K562 (cell line): ENCODE results near the gene SLC2A4. TPM values are rescaled to one million over a fixed set of nuclear protein-coding genes. Genes with fewer than 3 reads are reported as not detected.

ENCODE experiments used
- ATAC-seq: fragments of 200-7000 bp; cut with Tn5 transposase; 3 replicates; pipeline ENCODE4 v1.9.1; 2020; ENCODE audit warnings: moderate library complexity
- BruUV-seq: library from RNA; stranded (reverse); fragments of 400-500 nt; replicated peaks from 2 replicates; lab custom pipeline; 2021; lab: Mats Ljungman, UMichigan
- CTCF ChIA-PET: fragments of 300-600 bp; formaldehyde crosslinking; extraction: SDS; loops from one replicate; lab custom pipeline; 2021; ENCODE audit warnings: low intra/inter-chr PET ratio; lab: Yijun Ruan, JAX
- POLR2A ChIA-PET: fragments of 300-600, 350-650 bp; sonication (Branson Sonifier 250); formaldehyde crosslinking; extraction: SDS; loops from one replicate; lab custom pipeline; 2021; ENCODE audit warnings: antibody characterized with exemption, inconsistent platforms; lab: Yijun Ruan, JAX
- DNase-seq, 4 experiments: peaks; one replicate each; pipeline versions ENCODE4 v3.0.0 to v3.0.0-alpha.2; 2011 to 2018; ENCODE audit warnings: low spot score in 3 of 4, mixed read lengths in 3 of 4; ENCODE audit errors: extremely low read depth in 1 of 4
- FAIRE-seq: peaks from 2 replicates; lab custom pipeline; 2011; peaks lifted over from hg19 to GRCh38; lab: Jason Lieb, UNC
- H2AFZ ChIP-seq: 2 replicates; pipeline ENCODE4 v1.6.0; 2011; ENCODE audit warnings: low read depth, low read length, control low read depth, inconsistent platforms
- H3K27ac ChIP-seq: fragments of 200-600 bp; 3 replicates; pipeline ENCODE4 v1.8.0; 2011; ENCODE audit warnings: low read depth, mild to moderate bottlenecking, control low read depth, inconsistent platforms, low read length, moderate library complexity, mixed read lengths; ENCODE audit errors: extremely low read depth
- H3K27me3 ChIP-seq, 2 experiments: fragments of 300-600 bp in 1 of 2; 2 replicates in 1 of 2; 3 replicates in 1 of 2; pipeline versions ENCODE4 v1.6.0 to v1.8.0; 2011; ENCODE audit warnings: inconsistent platforms in 2 of 2, low read length in 2 of 2, mild to moderate bottlenecking in 1 of 2, mixed read lengths in 1 of 2, moderate library complexity in 1 of 2; ENCODE audit not compliant: control insufficient read depth in 2 of 2, insufficient read depth in 2 of 2
- H3K36me3 ChIP-seq: fragments of 300-600 bp; 3 replicates; pipeline ENCODE4 v1.8.0; 2011; ENCODE audit warnings: mild to moderate bottlenecking, low read length, inconsistent platforms; ENCODE audit not compliant: control insufficient read depth, insufficient read depth
- H3K4me1 ChIP-seq, 2 experiments: fragments of 200-600 bp in 1 of 2; replicated peaks in 1 of 2; 2 replicates in 1 of 2; 3 replicates in 1 of 2; pipeline versions ENCODE4 v1.5.1 to v1.8.0; 2011; ENCODE audit warnings: inconsistent platforms in 2 of 2, low read length in 2 of 2, mild to moderate bottlenecking in 1 of 2, mixed read lengths in 1 of 2, moderate library complexity in 1 of 2; ENCODE audit not compliant: control insufficient read depth in 2 of 2, insufficient read depth in 2 of 2
- H3K4me2 ChIP-seq: 2 replicates; pipeline ENCODE4 v1.6.1; 2011; ENCODE audit warnings: low read length, control low read depth, inconsistent platforms, mixed read lengths; ENCODE audit not compliant: insufficient read depth
- H3K4me3 ChIP-seq: fragments of 200-600 bp; sonication (generic), shearing (Covaris generic); 2 replicates; pipeline ENCODE4 v1.5.1; 2016; ENCODE audit warnings: control low read depth, inconsistent platforms
- H3K79me2 ChIP-seq: fragments of 200-600 bp; 3 replicates; pipeline ENCODE4 v1.8.0; 2011; ENCODE audit warnings: low read length, inconsistent platforms; ENCODE audit not compliant: control insufficient read depth, insufficient read depth
- H3K9ac ChIP-seq, 2 experiments: 2 replicates each; pipeline versions ENCODE4 v1.6.0 to v1.6.1; 2011; ENCODE audit warnings: low read depth in 2 of 2, low read length in 2 of 2, control low read depth in 1 of 2, inconsistent platforms in 1 of 2, mild to moderate bottlenecking in 1 of 2, mixed read lengths in 1 of 2; ENCODE audit not compliant: insufficient read depth in 1 of 2
- H3K9me1 ChIP-seq: one replicate; pipeline ENCODE4 v1.6.0; 2011; ENCODE audit warnings: inconsistent platforms, mild to moderate bottlenecking, low read length, moderate library complexity; ENCODE audit not compliant: control insufficient read depth, insufficient read depth
- H3K9me3 ChIP-seq: replicated peaks from 2 replicates; pipeline ENCODE4 v1.5.1; 2011; ENCODE audit warnings: low read depth, low read length, inconsistent platforms; ENCODE audit not compliant: control insufficient read depth, insufficient read depth
- H4K20me1 ChIP-seq: replicated peaks from 2 replicates; pipeline ENCODE4 v1.6.1; 2011; ENCODE audit warnings: low read length, inconsistent platforms, mixed read lengths; ENCODE audit not compliant: control insufficient read depth, insufficient read depth
- CEBPB ChIP-seq: fragments of 450-650 bp; IDR thresholded peaks from 2 replicates; pipeline ENCODE4 v1.6.1; 2016; ENCODE audit warnings: missing genetic modification characterization, missing compliant biosample characterization
- FOXP4 ChIP-seq: sonication (generic); formaldehyde crosslinking; IDR thresholded peaks from 2 replicates; pipeline ENCODE4 v1.8.0; 2022; ENCODE audit warnings: mild to moderate bottlenecking, missing genetic modification reagents, borderline replicate concordance
- GATAD2B ChIP-seq: fragments of 450-650 bp; IDR thresholded peaks from 2 replicates; pipeline ENCODE4 v1.6.1; 2017; ENCODE audit warnings: mild to moderate bottlenecking, borderline replicate concordance
- HES1 ChIP-seq: fragments of 450-650 bp; IDR thresholded peaks from 2 replicates; pipeline ENCODE4 v1.6.1; 2016; ENCODE audit warnings: low read depth, mild to moderate bottlenecking, moderate library complexity
- MAZ ChIP-seq, 2 experiments: fragments of 450-650 bp in 1 of 2; sonication (generic) in 1 of 2; formaldehyde crosslinking; IDR thresholded peaks in 1 of 2; conservative IDR thresholded peaks in 1 of 2; 2 replicates each; pipeline versions ENCODE4 v1.4.0 to v1.5.0; 2020; ENCODE audit warnings: mild to moderate bottlenecking in 1 of 2, missing genetic modification reagents in 1 of 2
- MIER1 ChIP-seq: fragments of 450-650 bp; IDR thresholded peaks from 2 replicates; pipeline ENCODE4 v1.6.1; 2016; ENCODE audit warnings: antibody characterized with exemption, mild to moderate bottlenecking, low read depth
- MYNN ChIP-seq, 2 experiments: sonication (generic); formaldehyde crosslinking in 1 of 2; IDR thresholded peaks; 2 replicates each; pipeline versions ENCODE4 v1.5.0 to v1.6.1; 2016 to 2020; ENCODE audit warnings: antibody characterized with exemption in 1 of 2, missing genetic modification reagents in 1 of 2
- NFRKB ChIP-seq: fragments of 450-650 bp; IDR thresholded peaks from 2 replicates; pipeline ENCODE4 v1.6.1; 2016; ENCODE audit warnings: low read depth
- POLR2AphosphoS2 ChIP-seq: IDR thresholded peaks from 2 replicates; pipeline ENCODE4 v1.6.1; 2012; ENCODE audit warnings: low read length, improper control_type of control experiment
- TAF15 ChIP-seq: fragments of 200-400 bp; formaldehyde crosslinking; IDR thresholded peaks from 2 replicates; pipeline ENCODE4 v1.6.1; 2017; ENCODE audit warnings: mild to moderate bottlenecking, low read depth, low read length, moderate library complexity
- XRCC4 ChIP-seq: IDR thresholded peaks from one replicate; pipeline ENCODE4 v1.6.1; 2011; ENCODE audit not compliant: insufficient read depth, insufficient read length; ENCODE audit errors: extremely low read depth
- ZNF41 ChIP-seq: fragments of 250-450 bp; sonication (Bioruptor Pico); conservative IDR thresholded peaks from 2 replicates; pipeline ENCODE4 v1.4.0; 2020; ENCODE audit warnings: mild to moderate bottlenecking
- ZNF778 ChIP-seq: fragments of 450-650 bp; formaldehyde crosslinking; IDR thresholded peaks from 2 replicates; pipeline ENCODE4 v1.4.0; 2020; ENCODE audit warnings: mild to moderate bottlenecking, moderate library complexity
- WGBS: fragments of 100-300 bp; shearing (Covaris generic); methylation state at CpG from one replicate; pipeline ENCODE4 v1.1.6; 2016; ENCODE audit warnings: low coverage, mixed read lengths; ENCODE audit not compliant: insufficient coverage; ENCODE audit errors: missing lambda C conversion rate; 5-methylcytosine and 5-hydroxymethylcytosine counted together
- in situ Hi-C: fragments of 300-500 bp; cut with MboI; formaldehyde crosslinking; loops from 4 replicates; pipeline ENCODE4 v1.15.0; 2018; ENCODE audit warnings: inconsistent platforms, mixed read lengths
- intact Hi-C: fragments of 100-400 bp; cut with micrococcal nuclease; formaldehyde crosslinking; loops from 2 replicates; pipeline ENCODE4 v1.14.2; 2022
- polyA plus RNA-seq, 8 experiments: library from polyadenylated mRNA; depleted of rRNA in 4 of 8; stranded (reverse) in 5 of 8; unstranded in 3 of 8; fragments of >200 nt; fragmentation: Nextera tagmentation in 2 of 8; fragmentation: Illumina TruSeq in 1 of 8; extraction: Ambion mirVana in 2 of 8; extraction: Trizol in 1 of 8; gene quantifications; 2 replicates each; pipeline versions ENCODE4 v1.2.1 to v1.2.3, GENCODE V29; 2011 to 2014; ENCODE audit warnings: inconsistent platforms in 1 of 8, missing spikeins in 1 of 8
- total RNA-seq, 7 experiments: library from RNA; depleted of rRNA in 6 of 7; stranded (reverse); fragments of >200 nt in 6 of 7; fragmentation: Illumina TruSeq in 2 of 7; extraction: Trizol in 2 of 7; gene quantifications; 2 replicates each; pipeline versions ENCODE4 v1.2.1 to v1.2.3, GENCODE V29; 2011 to 2021; ENCODE audit warnings: low replicate concordance in 1 of 7

The SLC2A4 gene
- total and polyA plus RNA-seq, 9 of the 15 experiments (the other 6 are each of a cell fraction or from before 2014, with no cell fraction given): 0.74 to 3.5 (median 1.6) TPM

- peak overlapping the region in 1 of 2 experiments; percentile 73; a peak in 1 of 4 replicates for H3K9ac ChIP-seq
- FAIRE-seq: no peak
- in situ Hi-C loops: loop anchor here (10.0 kb wide), 1 partner anchor 286 kb away; the partner anchor contains the start of gene SLC16A11
- H2AFZ ChIP-seq: 0 out of 2 replicates have a peak overlapping the region, but pooled peaks have one; percentile 45
- no peaks in the 10 kb centered on the region for H4K20me1 ChIP-seq
- intact Hi-C loops: no loop called here
- CTCF ChIA-PET: no interaction called here
- no peaks in the 10 kb centered on the region for H3K27me3 ChIP-seq
- no peak for TF ChIP-seq CEBPB (tag)
- TF ChIP-seq ZNF41 (CRISPR knock-in tag): no peak
- no peak for TF ChIP-seq MYNN (IDR thresholded peaks at IDR 0.05)
- no peak for TF ChIP-seq MYNN (CRISPR knock-in tag; IDR thresholded peaks at IDR 0.05)
- no peak for TF ChIP-seq GATAD2B
- TF ChIP-seq, all 486 proteins: peak for 0
- POLR2A ChIA-PET: interaction anchor here (0.7 kb wide), 1 partner anchor 230 kb away, joined by 3 read pairs; no protein-coding TSS in a partner anchor
- no peak for ATAC-seq
- H3K4me1 ChIP-seq: peaks cover 15 to 42% of the 10 kb centered on the region in 2 experiments
- H3K4me2 ChIP-seq: peak overlapping the region; percentile 32
- WGBS: 69% methylated on average over 12 of the region's 13 CpGs
- BruUV-seq: no TSS peak
- no peaks in the 10 kb centered on the region for H3K9me3 ChIP-seq
- peaks cover 16% of the 10 kb centered on the region for H3K79me2 ChIP-seq
- H3K36me3 ChIP-seq: peaks cover 12% of the 10 kb centered on the region; the same call in 1 of the 3 replicates
- no peak overlapping the region for H3K27ac ChIP-seq
- no peaks in the 10 kb centered on the region for H3K9me1 ChIP-seq
- DNase-seq: no peak
- H3K4me3 ChIP-seq: no peak overlapping the region
These were observed 49.1 kb downstream of the SLC2A4 start for GRCh38 chr17:7330638-7331015.

GRCh38 chr17:7332111-7332510 is 50.6 kb downstream of the SLC2A4 start:
- BruUV-seq: no TSS peak
- peak overlapping the region in 1 of 2 experiments; percentile 61; a peak in 1 of 4 replicates for H3K9ac ChIP-seq
- in situ Hi-C loops: loop anchor here (10.0 kb wide), 1 partner anchor 287 kb away; the partner anchor contains the start of gene SLC16A11
- ChIA-PET POLR2A (interaction anchor here (0.7 to 1.1 kb wide), 3 partner anchors 13 to 146 kb away, joined by 3 to 4 read pairs (median 3); partner anchors contain the start of gene GPS2), CTCF (no interaction called here)
- H3K4me1 ChIP-seq: peaks cover 15 to 50% of the 10 kb centered on the region in 2 experiments
- H3K27ac ChIP-seq: no peak overlapping the region
- FAIRE-seq: no peak
- H3K36me3 ChIP-seq: no peaks in the 10 kb centered on the region
- H4K20me1 ChIP-seq: no peaks in the 10 kb centered on the region
- 39% methylated on average over 4 of the region's 7 CpGs for WGBS
- H3K9me1 ChIP-seq: no peaks in the 10 kb centered on the region
- peak overlapping the region; percentile 71 for H2AFZ ChIP-seq
- no peak overlapping the region for H3K4me3 ChIP-seq
- intact Hi-C loops: no loop called here
- peaks cover 16% of the 10 kb centered on the region for H3K79me2 ChIP-seq
- ATAC-seq: no peak
- no peak for DNase-seq
- no peaks in the 10 kb centered on the region for H3K27me3 ChIP-seq
- H3K4me2 ChIP-seq: peak overlapping the region; percentile 66
- no peaks in the 10 kb centered on the region for H3K9me3 ChIP-seq
- TF ChIP-seq TAF15 (no peak), HES1 (no peak), POLR2AphosphoS2 (no peak), XRCC4 (no peak), NFRKB (no peak), FOXP4 (no peak), ZNF778 (CRISPR knock-in tag) (no peak), MIER1 (no peak), MAZ (CRISPR knock-in tag; conservative IDR thresholded peaks at IDR 0.05 in 1 of 2, IDR thresholded peaks at IDR 0.05 in 1 of 2) (no peak)
